HG03469 (cell line): Measurements from ENCODE around the gene FZD4.
A peak's percentile ranks its signal among the peaks of the same experiment; 100 is the strongest.
"Not testable (repeated sequence)": the region's sequence is repeated elsewhere in the genome, so short reads cannot be mapped to it uniquely, and the experiment has no call there.

Experiments used
- ATAC-seq: cut with Tn5 transposase; IDR thresholded peaks from one replicate; pipeline ENCODE4 v1.9.1; 2021; ENCODE audit warnings: mild to moderate bottlenecking, moderate library complexity, moderate number of reproducible peaks; ENCODE audit not compliant: unreplicated experiment

Gene FZD4

DNA sequence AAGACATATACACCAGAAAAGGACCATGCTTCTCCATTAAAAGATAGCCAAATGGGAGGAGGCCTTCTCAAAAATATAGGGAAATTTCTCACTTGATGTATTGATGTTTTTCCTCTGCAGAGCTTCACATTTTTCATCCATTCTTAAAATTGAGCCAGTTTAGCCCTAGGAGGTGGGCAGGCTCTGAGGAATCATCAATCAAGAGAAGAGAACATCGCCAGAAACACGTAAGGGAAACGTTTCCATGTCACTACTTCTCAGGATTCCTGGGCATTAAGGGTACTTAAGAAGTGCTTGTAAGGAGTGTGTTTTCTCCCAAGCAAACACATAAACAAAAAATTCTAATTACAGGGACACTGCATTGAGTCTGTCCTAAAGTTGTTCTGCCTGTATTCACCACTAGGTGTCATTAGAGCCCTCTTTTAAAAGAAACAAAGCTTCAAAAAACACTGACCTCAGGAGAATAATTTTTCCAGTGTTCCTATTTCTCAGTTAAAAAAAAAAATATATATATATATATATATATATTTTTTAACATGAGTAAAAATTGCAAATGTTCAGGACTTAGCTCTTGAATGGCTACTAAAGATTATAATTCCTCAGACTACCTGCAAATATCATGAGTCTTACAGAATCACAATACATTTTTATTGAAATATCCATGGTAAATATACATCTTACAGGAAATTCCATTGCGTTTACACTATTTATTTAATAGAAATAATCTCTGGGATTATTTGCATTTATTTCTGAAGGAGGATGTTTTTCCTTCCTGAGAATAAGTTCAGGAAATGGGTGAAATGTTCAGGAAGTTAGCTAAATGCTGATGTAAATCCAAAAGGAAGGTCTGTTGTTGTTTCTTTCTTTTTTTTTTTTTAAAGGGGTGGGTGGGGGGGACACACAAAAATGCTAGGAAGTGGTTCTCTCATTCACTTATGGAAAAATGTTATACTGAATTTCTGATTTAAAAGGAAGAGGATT is 16.0 kb downstream of the FZD4 start:
- peak; percentile 82 for ATAC-seq

DNA sequence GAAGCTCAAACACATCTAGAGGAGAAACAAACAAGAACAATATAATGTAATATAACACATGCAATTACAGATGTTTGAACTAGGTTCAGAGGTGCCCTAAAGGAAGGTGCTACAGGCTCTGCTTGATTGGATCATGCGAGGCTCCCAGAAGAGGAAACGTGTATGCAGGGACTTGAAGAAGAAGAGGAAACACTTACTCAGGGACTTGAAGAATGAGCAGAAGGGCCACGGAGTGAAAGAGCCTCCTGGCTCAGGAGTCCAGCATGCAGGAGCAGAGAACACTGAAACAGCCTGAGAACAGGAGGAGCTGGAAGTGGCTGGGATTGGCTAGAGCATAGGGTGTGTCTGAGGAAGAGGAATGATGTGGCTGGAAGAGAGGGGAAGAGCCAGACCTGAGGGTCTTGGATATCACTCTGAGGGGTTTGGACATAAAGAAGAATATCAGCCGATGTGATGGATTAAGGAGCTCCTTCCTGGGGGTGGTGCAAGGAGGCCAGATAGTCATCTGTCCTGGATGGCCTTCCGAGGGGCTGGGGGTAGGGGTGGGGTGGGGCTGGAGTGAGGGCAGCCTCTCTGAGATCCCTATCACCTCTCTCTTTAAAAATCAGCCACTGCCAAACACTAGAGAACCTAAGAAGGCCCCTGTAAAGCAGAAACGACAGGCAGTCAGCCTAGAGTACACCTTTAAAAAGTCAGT is 16.8 kb downstream of the FZD4 start:
- no peak for ATAC-seq

DNA sequence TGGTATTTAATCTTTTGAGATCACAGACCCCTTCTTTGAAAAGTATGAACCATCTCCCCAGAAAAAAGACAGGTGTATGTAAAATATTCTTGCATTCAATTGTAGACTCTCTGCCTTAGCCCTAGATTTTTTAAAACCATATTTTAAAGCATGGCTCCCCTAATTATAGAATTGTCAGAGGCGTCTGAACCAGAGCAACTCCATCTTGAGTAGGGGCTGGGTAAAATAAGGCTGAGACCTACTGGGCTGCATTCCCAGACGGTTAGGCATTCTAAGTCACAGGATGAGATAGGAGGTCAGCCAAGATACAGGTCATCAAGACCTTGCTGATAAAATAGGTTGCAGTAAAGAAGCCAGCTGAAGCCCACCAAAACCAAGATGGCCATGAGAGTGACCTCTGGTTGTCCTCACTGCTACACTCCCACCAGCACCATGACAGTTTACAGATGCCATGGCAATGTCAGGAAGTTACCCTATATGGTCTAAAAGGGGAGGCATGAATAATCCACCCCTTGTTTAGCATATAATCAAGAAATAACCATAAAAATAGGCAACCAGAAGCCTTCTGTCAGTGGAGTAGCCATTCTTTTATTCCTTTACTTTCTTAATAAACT is 17.9 kb downstream of the FZD4 start:
- ATAC-seq, result not testable (repeated sequence)

DNA sequence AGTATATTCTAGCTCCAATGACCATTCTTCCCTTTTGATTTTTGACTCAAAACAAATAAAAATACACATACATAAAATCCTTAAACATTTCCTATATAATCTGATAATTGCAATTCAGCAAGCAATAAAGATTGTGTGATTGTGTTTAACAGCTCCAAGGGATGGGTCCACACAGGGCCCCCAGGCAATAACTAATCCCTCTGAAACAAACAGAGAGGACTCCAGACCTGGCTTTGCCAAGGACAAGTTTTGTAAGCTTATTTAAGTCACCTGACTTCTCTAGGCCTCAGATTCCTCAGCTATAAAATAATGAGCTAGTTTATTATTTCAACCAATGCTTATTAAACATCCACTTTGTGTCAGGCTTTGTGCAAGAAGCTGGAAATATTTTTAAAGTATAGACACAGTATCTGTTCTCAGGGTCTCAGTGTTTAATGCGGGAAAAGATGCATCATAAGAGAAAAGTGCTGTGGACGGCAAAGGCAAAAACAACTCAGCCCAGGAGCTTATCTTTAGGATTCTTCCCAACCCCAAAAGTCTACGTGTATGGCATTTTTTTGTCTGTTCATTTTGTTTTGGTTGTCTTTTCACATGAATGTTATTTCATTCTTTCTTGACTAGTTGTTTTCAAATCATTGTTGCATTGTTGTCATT is 20.1 kb downstream of the FZD4 start:
- no peak for ATAC-seq

DNA sequence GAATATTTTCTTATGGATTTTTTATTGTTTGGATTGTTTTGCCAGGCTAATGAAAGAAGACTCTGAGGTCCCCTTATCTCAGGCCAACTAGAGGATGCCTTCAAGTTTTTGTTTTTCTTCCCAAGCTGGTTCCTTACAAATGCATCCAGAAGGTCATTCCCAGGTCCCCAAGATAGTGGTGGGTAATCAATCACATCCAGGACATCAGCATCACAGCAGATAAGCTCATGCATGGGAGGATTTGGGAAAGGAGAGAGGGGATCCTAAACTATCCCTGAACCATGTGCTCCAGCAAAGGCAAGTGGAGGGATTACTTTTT is 20.7 kb downstream of the FZD4 start:
- no peak for ATAC-seq

DNA sequence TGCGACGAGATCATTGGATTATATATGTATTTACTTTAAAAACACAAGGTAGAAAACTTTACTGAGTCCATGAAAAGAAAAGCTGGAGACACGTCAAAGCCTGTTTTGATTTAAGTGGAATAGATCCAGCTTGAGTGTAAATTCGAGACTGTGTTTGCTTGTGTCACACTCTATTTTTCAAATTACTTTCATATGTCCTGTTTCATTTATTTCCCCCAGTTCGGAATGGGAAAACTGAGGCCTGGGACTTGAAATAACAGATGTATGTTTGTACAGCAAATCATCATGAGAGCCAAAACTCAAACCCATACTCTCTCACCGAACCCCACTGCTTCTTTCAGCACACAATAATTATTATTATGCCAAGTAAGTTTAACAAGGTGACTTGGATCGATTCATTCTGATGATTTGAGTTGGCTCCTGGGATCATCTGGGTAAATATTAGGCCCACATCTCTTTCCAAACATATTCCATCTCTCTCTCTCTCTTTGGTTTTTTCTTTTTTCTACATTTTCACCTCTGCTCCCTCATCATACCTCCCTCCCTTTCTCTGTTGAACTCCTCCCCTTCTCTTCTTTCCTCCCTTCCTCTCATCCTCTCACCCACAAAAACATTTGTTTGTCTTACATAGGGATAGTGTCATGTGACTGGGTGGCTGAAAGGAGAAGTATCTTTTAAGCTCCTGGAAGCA is 21.2 kb downstream of the FZD4 start:
- ATAC-seq, result no peak

DNA sequence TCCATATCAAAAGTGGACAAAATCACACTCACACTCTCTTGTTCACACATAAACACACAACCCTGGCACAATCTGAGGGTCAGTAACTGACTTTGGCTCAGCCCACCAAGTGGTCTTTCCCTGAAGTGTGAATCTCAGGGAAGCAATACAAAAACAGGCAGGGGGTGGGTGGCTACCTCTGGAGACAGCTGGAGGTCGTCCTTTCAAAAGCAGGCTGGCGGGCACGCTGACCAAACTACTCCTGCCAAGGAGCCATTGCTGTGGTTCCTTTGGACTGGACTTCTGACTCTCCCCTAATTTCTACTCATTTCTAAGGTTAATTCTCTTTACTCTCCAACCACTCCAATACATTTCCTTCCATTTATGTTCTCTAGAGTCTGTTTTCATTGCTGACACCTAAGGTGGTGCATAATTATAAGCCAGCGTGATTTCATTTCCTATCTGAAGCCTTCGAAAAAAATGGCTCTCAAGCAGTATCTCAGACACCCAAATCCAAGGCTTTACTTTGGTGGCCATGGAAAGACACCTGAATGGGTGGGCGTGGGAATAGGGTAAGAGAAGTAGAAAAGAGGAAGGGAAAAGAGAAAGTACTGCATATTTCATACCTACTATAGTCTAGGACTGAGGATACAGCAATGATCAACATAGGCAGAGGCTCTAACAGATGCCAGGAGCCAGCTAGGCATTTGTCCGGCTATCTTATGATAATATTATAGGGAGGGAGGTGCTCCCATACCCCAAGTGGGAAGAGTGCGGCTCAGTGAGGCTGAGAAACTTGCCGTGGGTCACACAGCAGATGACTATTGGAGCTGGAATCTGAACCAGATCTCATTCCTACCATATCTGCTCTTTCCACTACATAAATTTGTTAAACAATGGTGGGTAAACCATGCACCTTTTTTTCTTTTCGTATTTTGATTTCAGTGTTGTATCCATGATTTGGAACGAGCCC is 22.0 kb downstream of the FZD4 start:
- ATAC-seq, result no peak

DNA sequence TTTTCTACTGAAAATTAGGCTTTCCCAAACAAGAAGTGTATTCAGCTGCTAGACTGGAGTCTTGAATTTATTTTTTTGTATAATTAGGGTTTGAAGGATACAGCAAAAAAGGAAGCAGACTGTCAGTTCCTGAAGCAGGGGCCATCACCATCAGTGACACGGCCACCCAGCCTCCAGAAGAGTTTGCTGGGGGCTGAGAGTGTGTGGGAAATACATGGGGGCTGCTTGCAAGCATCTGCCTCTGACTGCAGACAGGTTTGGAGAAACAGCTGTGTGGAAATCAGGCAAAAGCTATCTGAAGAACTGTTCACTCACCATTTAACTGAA is 23.0 kb downstream of the FZD4 start:
- no peak for ATAC-seq

DNA sequence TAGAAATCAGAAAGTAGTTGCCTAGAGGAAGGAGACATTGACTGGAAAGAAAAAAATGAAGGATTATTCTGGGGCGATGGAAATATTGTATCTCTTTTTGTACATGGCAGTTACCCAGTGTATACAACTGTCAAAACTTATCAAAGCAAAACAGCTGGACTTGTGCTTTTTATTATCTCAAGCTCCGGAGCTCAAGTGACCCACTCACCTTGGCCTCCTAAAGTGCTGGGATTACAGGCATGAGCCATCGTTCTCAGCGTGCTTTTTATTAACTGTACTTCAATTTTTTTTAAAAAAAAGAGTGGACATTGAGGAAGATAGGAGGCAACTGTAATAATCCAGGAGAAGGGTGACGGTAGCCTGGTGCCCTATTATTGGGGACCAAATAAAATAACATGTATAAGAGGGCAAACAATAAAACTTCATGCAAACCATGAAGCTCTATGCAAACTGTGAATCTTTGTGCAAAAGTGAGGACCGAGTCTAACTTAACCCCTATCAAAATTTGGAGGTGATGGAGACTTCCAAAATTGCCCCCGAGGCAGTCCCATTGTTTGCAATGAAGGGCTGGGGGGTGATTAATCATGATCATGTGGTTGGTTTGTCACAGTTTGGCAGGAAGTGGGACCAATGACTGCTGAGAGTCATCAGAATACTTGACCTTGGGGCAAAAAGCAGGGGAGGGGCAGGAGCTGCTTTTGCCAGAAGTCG is 23.5 kb downstream of the FZD4 start:
- no peak for ATAC-seq

DNA sequence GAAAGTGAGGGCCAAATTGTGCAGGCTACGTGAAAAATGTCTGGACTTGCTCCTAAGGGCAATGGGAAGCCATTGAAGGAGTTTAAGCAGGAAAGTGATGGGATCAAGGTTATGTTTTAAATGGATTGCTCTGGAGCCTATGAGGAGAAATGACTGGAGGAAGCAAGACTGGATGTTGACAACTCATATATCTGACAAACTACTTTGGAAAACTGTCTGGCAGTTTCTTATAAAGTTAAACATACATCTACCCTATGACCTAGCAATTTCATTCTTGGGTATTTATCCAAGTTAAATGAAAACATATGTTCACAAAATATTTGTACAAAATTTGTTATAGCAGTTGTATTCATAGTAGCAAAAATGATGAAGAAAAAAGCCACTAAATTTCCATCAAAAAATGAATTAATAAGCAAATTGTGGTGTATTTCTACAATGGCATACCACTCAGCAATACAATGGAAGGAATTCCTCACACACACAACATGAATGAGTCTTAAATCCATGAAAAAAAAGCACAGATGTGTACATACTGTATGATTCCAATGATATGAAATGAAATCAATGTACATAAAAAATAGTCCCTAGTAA is 24.1 kb downstream of the FZD4 start:
- no peak for ATAC-seq

DNA sequence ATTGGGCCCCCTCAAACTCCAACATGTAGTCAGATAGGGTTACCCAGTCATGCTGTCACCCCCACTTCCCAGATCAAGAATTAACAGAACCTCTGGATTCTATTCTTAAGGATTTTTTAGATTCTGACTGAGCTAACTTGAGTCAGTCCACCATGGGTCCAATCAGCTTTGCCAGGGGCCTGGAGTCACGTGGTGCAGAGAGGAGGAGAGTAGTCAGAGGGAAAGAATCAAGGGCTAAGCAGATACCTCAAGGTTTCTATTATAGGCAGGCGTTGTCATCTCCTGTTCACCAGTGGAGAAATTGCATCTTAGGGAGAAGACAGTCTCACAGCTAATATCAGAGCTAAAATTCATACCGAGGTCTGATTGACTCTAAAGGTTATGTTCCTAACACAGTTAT is 28.2 kb downstream of the FZD4 start:
- no peak for ATAC-seq

DNA sequence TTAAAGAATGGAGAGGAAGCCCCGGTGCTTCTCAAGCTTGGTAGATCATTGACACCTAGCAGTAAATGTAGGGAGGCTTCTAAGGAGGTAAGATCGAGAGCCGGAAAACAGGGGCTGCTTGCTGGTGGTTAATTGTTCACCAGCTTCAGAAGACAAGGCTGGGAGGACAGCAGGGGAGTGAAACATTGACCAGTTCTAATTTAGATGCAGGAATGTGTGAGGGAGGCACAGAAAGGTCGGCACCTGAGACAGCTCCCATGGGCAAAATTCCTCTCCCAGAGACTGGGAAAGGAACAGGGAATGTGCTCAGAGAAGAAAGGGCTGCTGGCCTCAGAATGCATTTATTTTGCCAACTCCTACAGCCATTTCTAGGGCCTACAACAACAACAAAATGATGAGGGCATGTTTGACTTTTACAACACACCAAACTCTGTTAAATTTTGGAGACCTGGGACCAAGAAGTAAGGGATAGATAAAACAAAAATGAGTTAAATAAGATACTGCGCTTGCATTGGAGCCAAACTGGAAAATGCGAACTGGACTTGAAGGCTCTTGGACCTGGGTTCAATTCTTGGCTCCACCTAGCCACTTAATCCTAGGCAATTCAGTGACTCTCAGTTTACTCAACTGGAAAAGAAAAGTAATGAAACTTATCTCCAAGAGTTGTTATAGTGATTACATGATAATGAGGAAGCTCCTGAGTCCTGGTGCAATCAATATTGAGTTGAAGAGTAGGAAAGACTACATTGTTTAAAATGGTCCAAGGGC is 31.0 kb downstream of the FZD4 start:
- ATAC-seq, result no peak

DNA sequence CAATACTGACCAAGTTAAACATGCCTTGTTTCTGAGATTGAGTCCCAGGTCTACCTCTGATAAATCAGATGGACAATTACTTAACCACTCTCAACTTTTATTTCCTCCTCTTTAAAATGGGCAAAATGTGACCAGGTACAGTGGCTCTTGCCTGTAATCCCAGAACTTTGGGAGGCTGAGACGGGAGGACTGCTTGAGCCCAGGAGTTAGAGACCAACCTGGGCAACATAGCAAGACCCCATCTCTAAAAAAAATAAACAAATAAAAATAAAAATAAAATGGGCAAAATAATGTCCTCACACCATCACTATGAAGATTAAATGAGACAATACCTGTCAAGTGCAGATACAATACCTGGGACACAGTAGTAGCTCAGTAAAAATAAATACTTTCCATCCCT is 33.0 kb downstream of the FZD4 start:
- no peak for ATAC-seq

DNA sequence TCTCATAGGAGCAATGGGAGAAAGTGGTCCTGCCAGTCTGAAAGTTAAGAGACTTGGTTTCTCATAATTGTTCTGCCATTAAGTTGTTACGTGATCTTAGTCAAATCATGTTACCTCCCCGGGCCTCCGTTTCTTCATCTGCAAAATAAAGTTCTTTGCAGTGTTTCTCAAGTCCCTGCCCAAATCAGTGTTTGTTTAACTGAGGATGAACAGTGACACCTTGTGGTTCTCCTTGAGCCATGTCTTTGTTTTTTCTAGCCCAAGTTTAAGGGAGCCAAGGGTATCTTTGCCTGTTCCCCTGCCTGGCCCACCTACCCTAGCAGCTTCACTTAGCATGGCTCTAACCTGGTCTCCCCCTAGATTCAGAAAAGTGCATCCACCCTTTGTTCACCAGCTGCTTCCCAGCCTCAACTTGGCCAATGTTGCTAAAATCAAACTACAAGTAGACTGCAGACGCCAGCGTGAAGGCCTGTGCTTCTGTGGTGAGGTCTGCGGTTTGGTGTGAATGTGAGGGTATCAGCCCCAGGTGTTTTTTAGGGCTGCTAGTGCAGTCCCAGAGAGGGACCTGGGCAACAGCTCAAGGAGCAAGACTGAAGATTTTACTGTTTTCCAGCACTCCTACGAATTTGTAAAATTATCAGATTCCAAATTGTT is 35.5 kb downstream of the FZD4 start:
- no peak for ATAC-seq

DNA sequence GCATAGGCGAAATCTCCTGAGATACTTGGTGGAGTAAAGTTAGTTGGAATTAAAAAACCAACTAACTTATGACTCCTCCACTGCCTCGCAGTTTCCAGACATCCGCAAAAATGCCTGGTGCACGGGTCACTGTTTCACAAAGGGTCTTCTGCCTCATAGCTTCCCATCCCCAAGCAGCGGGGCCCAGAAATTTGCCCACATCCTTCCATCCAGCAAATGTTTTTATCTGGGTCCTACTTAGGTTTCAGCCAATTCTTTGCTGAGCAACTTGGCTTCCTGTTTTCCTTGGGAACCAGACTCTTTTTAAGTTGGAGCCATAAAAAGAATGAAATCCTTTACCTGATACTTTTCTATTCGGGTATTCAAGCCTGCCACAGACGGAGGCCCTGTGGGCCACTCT is 36.2 kb downstream of the FZD4 start:
- no peak for ATAC-seq

DNA sequence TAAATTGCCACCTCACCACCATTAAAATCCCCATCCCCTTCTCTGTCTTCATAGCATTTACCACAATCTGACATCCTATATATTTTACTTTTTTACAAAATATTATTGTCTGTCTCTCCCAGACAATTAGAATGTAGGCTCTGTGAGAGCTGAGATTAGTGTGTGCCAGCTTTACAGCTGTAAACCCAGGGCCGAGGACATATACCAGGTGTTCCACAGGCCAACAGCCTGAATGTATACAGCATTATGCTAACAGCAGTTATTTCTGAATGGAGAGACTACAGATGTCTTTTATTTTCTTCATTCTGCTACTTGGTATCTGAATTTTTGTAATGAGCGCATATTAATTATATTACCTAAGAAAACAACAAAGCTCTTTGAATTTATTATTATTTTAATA is 36.7 kb downstream of the FZD4 start:
- no peak for ATAC-seq

DNA sequence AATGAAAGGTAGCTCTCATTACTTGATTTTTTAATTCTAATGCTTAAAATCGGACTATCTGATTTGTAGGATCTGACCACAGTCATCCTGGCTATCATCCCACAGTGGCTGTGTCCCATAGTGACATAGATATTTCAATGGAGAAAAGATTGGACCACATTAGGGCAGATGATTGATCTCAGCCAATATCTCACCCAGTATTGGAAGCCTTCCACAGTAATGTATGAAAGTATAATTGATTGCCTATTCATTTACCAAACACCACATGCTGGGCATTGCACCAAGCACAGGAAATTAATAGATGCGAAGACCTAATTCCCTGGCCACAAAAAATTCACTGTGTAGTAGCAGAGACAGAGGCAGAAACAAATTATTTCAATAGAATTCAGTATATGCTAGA is 37.6 kb downstream of the FZD4 start:
- no peak for ATAC-seq

DNA sequence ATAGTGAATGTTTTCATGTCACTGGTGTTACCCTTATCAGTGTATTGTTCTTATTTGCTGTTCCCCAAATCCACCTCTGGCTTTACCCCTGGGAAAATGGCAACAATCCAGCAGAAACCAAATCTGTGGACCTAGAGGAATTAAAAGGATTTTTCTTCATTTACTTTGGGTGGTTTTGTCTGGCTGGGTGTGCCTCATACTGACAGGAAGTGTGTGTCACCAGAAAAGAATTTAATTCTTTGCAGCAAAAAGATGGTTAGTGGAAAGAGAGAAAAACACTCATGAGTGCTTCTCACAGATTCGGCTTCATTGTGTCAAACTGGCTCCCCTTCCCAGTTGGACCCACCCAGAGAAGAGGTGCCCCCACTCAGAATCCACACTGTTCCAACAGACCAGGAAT is 38.9 kb downstream of the FZD4 start:
- ATAC-seq, result no peak
